HepG2 (cell line): ENCODE data around the gene NALCN. TPM values are rescaled to one million over a fixed set of nuclear protein-coding genes. Genes with fewer than 3 reads are reported as not detected.

Experiments
- ARID5B ChIP-seq: IDR thresholded peaks from 2 replicates; pipeline ENCODE4 v1.4.0; 2020; ENCODE audit warnings: mild to moderate bottlenecking, missing genetic modification reagents
- CBFB ChIP-seq: sonication (generic); formaldehyde crosslinking; IDR thresholded peaks from 2 replicates; pipeline ENCODE4 v1.4.0; 2020; ENCODE audit warnings: missing genetic modification reagents
- IKZF5 ChIP-seq: IDR thresholded peaks from 2 replicates; pipeline ENCODE4 v1.6.1; 2018; ENCODE audit warnings: missing genetic modification reagents, mild to moderate bottlenecking, missing compliant biosample characterization
- KDM1A ChIP-seq: IDR thresholded peaks from 2 replicates; pipeline ENCODE4 v1.6.1; 2016; ENCODE audit warnings: missing compliant biosample characterization
- NAIF1 ChIP-seq: sonication (generic); formaldehyde crosslinking; IDR thresholded peaks from 2 replicates; pipeline ENCODE4 v1.5.0; 2020; ENCODE audit warnings: mild to moderate bottlenecking, missing genetic modification reagents, borderline replicate concordance
- PAF1 ChIP-seq: IDR thresholded peaks from 2 replicates; pipeline ENCODE4 v1.6.1; 2016; ENCODE audit warnings: missing genetic modification reagents, missing compliant biosample characterization
- SOX13 ChIP-seq, 3 experiments: fragments of 450-650 bp in 1 of 3; sonication (generic) in 1 of 3; formaldehyde crosslinking in 1 of 3; IDR thresholded peaks in 2 of 3; conservative IDR thresholded peaks in 1 of 3; 2 replicates each; pipeline versions ENCODE4 v1.5.0 to v1.6.1; 2016 to 2020; ENCODE audit warnings: antibody characterized with exemption in 1 of 3, mild to moderate bottlenecking in 1 of 3, missing compliant biosample characterization in 1 of 3, missing genetic modification reagents in 1 of 3, moderate library complexity in 1 of 3
- ZNF446 ChIP-seq: sonication (generic); formaldehyde crosslinking; IDR thresholded peaks from 2 replicates; pipeline ENCODE4 v1.5.0; 2020; ENCODE audit warnings: mild to moderate bottlenecking, missing genetic modification reagents
- ZNF777 ChIP-seq: sonication (generic); formaldehyde crosslinking; IDR thresholded peaks from 2 replicates; pipeline ENCODE4 v1.4.0; 2020; ENCODE audit warnings: missing genetic modification reagents
- ZSCAN12 ChIP-seq: sonication (generic); formaldehyde crosslinking; IDR thresholded peaks from 2 replicates; pipeline ENCODE4 v1.9.0; 2021; ENCODE audit warnings: mild to moderate bottlenecking, missing genetic modification reagents
- polyA plus RNA-seq, 8 experiments: library from polyadenylated mRNA; depleted of rRNA in 3 of 8; stranded (reverse) in 7 of 8; unstranded in 1 of 8; fragments of >200 nt; fragmentation: Illumina TruSeq in 4 of 8; extraction: Trizol in 4 of 8; gene quantifications; 2 replicates each; pipeline versions ENCODE4 v1.2.1 to v1.2.3, GENCODE V29; 2011 to 2016; ENCODE audit warnings: low read depth in 4 of 8, missing spikeins in 1 of 8, mixed read lengths in 1 of 8; ENCODE audit not compliant: insufficient read depth in 1 of 8
- total RNA-seq, 5 experiments: library from RNA; depleted of rRNA; stranded (reverse); fragments of >200 nt; fragmentation: Illumina TruSeq; extraction: Trizol; gene quantifications; 2 replicates each; pipeline ENCODE4 v1.2.3, GENCODE V29; 2016; ENCODE audit warnings: low read depth in 1 of 5

Gene NALCN
- total and polyA plus RNA-seq, 2 of the 13 experiments (the other 11 are each of a cell fraction or from before 2014, with no cell fraction given), result not detected

DNA sequence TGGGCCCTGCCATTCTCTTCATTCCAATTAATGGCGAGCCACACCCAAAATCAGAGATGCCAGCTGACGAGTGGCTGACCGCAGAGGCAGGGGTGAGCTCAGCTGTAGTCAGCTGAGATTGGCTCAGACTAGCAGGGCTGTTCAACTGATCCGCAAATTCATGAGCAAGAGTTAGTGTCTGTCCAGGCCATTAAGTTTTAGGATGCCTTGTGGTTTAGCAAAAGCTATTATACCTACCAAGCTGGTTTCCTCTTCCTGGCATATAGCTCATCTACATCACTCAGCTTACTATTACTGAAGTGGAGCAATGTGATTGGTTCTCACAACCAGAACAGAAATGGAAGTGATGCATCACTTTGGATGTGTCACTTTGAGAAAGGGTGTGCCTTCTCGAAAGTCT lies 148.7 kb downstream of the NALCN start (continued):
- TF ChIP-seq ARID5B, result no peak
- no peak for TF ChIP-seq PAF1
- no peak for TF ChIP-seq IKZF5 (CRISPR knock-in tag)
- no peak for TF ChIP-seq CBFB (CRISPR knock-in tag)
- no peak for TF ChIP-seq NAIF1 (CRISPR knock-in tag)
- TF ChIP-seq KDM1A, result no peak
- no peak for TF ChIP-seq ZSCAN12 (CRISPR knock-in tag)
- TF ChIP-seq ZNF777 (CRISPR knock-in tag), result no peak
- no peak for TF ChIP-seq ZNF446
- no peak for TF ChIP-seq SOX13 (IDR thresholded peaks at IDR 0.05)
- TF ChIP-seq SOX13 (CRISPR knock-in tag; conservative IDR thresholded peaks at IDR 0.05 in 1 of 2, IDR thresholded peaks at IDR 0.05 in 1 of 2), result no peak
